GM12873 (cell line): Measurements from ENCODE around the gene OXA1L.

Experiments
- CTCF ChIP-seq: IDR thresholded peaks from 2 replicates; pipeline ENCODE4 v1.5.1; 2012; ENCODE audit warnings: low read depth, mild to moderate bottlenecking, moderate library complexity, low read length, control low read depth; ENCODE audit not compliant: insufficient read depth; ENCODE audit errors: missing control alignments

OXA1L gene

DNA sequence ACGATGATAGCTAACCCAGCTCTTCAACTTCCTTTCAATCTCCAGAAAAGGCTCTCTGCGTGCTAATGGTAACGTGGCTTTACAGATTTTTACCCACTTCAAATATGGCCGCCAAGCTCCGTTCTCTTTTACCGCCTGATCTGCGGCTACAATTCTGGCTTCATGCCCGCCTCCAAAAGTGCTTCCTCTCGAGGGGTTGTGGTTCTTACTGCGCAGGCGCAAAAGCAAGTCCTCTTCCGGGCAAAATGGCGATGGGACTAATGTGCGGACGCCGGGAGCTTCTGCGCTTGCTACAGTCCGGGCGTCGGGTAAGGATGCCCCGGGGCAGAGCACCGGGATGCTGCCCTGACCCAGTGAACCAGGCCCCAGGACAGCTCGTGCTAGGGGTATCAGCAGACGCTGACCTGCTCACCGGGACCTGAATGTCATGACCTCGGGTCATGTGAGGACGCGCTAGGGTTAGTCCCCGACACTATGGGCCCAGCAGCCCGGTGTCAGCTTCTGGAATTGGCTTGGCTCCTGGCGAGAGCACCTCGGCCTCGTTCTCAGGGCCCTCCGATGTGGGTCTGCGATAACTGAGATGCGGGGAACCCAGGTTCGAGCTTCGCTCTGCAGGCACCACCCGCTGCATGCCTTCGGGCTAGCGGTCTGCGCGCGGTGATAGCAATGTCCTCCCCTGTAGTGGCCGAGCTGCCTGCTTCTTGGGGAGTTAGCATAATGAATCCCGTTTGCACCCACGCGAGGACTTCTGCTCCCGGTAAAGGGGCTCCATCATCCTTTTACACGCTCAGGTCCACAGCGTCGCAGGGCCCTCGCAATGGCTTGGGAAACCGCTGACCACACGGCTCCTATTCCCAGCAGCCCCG, at the start of gene OXA1L:
Gene OXA1L (plus strand): TSS at position 232 of the 866 bp plus-strand sequence. CDS start 14 bp downstream, at position 246.
- TF ChIP-seq CTCF, result no peak

DNA sequence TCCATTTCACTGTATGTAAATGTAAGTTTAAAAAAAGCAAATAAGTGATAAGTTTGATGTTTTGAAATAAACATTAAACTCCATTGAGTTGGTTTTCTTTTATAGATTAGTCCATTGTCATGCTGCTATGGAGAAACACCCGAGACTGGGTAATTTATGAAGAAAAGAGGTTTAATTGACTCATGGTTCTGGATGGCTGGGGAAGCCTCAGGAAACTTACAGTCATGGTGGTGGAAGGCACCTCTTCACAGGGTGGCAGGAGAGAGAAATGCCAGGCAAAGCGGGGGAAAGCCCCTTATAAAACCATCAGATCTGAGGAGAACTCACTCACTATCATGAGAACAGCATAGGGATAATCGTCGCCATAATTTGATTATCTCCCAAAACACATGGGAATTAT, 48.4 kb upstream of the OXA1L start:
- no peak for TF ChIP-seq CTCF

DNA sequence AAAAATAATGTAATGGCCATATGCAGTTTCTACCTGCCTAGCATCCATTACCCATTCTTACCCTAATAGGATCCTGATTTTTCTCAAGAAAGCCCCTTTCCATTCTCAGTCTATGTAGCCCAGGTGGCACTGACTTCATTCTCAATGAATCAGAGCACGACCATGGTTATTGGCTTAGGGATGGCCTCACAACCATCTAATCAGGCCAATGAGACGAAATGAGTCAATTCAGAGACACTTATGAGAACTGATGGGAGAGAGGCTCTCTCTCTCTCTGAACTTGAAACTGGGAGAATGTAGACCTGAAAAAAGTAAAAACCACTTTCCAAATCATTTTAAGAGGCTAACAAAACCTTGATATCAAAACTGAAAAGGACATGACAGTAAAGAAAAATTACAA, 45.3 kb upstream of the OXA1L start:
- no peak for TF ChIP-seq CTCF

DNA sequence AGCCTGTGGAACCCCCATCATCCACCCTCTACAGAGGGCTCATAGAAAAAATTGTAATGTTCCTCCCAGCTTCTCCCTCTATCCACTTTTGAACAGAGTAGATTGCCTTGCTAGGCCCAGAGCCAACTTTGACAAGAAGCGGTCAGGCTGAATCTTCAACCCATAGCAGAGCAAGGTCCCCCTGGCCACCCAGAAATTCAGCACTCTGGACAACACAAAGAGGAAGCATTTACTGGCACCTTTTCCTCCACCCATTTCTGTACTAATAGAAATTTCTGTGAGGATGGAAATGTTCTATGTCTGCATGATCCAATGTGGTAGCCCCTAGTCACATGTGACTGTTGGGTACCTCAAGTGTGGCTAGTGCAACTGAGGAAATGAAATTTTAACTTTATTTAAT, 42.7 kb upstream of the OXA1L start:
- no peak for TF ChIP-seq CTCF

DNA sequence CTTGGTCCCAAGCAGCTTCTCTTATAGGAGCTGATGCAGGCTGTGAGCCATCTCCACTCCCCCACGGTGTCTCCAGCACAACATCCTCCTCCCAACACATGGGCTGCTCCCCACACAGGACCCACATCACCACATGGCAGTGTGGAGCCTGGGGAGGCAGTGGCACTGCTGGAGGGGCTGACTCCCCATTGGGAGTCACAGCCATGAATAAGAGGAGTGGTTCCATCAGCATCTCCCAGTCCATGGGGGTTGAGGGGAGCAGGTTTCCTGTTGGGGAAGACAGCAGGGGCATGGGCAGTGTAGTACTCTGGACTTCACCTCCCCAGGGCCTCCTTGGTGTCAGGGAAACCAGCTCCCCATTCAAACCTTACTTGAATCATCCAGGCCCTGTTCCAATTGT, 40.5 kb upstream of the OXA1L start:
- TF ChIP-seq CTCF, result no peak

DNA sequence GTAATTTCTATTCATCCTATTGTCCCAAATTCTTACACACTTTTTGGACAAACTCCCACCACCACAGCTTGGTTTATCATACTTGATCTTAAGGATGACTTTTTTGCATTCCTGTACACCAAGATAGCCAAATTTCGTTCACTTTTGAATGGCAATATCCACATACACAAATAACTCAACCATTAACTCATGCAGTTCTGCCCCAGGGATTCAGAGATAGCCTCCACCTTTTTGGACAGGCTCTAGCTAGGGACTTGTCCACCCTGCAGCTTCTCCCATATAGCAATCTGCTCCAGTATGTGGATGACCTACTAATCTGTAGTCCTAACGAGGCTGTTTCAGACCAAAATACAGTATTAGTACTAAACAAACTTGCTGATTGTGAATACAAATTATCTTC, 32.7 kb upstream of the OXA1L start:
- TF ChIP-seq CTCF, result no peak

DNA sequence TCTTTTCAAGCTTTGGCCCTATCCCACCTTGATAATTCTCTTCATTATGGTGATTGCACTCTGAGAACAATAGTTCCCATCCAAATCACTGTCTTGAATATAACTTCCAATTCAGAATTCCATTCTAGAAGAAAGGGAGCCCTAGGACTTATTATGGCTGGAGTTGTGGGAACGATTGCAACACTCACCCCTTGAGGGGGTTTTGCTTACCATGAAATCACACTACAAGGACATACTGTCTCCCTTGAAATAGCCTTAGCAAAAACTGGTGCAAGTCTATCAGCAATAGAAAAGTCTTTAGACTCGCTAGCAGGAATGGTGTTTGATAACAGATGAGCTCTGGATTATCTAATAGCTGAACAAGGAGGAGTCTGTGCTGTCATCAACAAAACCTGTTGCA, 31.4 kb upstream of the OXA1L start:
- no peak for TF ChIP-seq CTCF
